Thoracic aorta (tissue), 2 donors: ENCODE measurements around the gene MGAT5B. TPM values are rescaled to one million over a fixed set of nuclear protein-coding genes. Genes with fewer than 3 reads are reported as not detected.

Experiments
- ATAC-seq: fragments of 150-250 bp; one replicate; pipeline ENCODE4 v1.8.0; 2017; ENCODE audit warnings: low read depth; ENCODE audit not compliant: insufficient number of reproducible peaks, low FRiP score
- DNase-seq: peaks from one replicate; pipeline ENCODE4 v3.0.0-alpha.2; 2020; ENCODE audit warnings: low spot score
- H3K27ac ChIP-seq, 2 donors: fragments of 200-600 bp; sonication (generic); 1 replicate in 1 of 2; 2 replicates in 1 of 2; pipeline ENCODE4 v1.5.1; 2016; ENCODE audit warnings: mild to moderate bottlenecking in 2 of 2, moderate library complexity in 2 of 2
- H3K27me3 ChIP-seq: fragments of 200-600 bp; sonication (generic); replicated peaks from 2 replicates; pipeline ENCODE4 v1.6.0; 2016; ENCODE audit warnings: mild to moderate bottlenecking; ENCODE audit not compliant: insufficient read depth
- H3K36me3 ChIP-seq: fragments of 200-600 bp; sonication (generic); one replicate; pipeline ENCODE4 v1.5.1; 2016
- H3K4me1 ChIP-seq, 2 donors: fragments of 200-600 bp; sonication (generic); 1 replicate in 1 of 2; 2 replicates in 1 of 2; pipeline versions ENCODE4 v1.5.1 to v1.6.0; 2016; ENCODE audit warnings: low read depth in 2 of 2, mild to moderate bottlenecking in 1 of 2; ENCODE audit not compliant: control insufficient read depth in 1 of 2
- H3K4me3 ChIP-seq: fragments of 200-600 bp; sonication (generic); 2 replicates; pipeline ENCODE4 v1.5.1; 2016; ENCODE audit warnings: mild to moderate bottlenecking
- H3K9me3 ChIP-seq: fragments of 200-600 bp; sonication (generic); 2 replicates; pipeline ENCODE4 v1.5.1; 2016
- total RNA-seq, 2 donors: library from RNA; depleted of rRNA; stranded (reverse); fragments of >200 nt; gene quantifications; one replicate each; pipeline versions ENCODE4 v1.1.0 to v1.2.3, GENCODE V29; 2016
- TF ChIP-seq, protein P1 (sequence below): fragments of 200-600 bp; sonication (generic); IDR thresholded peaks from one replicate; pipeline ENCODE4 v1.5.1; 2019; ENCODE audit warnings: antibody characterized with exemption

MGAT5B gene
- total RNA-seq, 2 donors from 2014 or later, result 0.14 TPM; not detected in 1

GRCh38 chr17:76879691-76880090, 11.5 kb downstream of the MGAT5B start:
- ATAC-seq, result no peak
- Histone ChIP-seq H3K36me3 (no peaks in the 10 kb centered on the region), H3K27ac (no peak overlapping the region), H3K27me3 (no peaks in the 10 kb centered on the region), H3K4me1 (no peaks in the 10 kb centered on the region), H3K4me3 (no peak overlapping the region), H3K9me3 (no peaks in the 10 kb centered on the region)
- TF ChIP-seq, protein P1, sequence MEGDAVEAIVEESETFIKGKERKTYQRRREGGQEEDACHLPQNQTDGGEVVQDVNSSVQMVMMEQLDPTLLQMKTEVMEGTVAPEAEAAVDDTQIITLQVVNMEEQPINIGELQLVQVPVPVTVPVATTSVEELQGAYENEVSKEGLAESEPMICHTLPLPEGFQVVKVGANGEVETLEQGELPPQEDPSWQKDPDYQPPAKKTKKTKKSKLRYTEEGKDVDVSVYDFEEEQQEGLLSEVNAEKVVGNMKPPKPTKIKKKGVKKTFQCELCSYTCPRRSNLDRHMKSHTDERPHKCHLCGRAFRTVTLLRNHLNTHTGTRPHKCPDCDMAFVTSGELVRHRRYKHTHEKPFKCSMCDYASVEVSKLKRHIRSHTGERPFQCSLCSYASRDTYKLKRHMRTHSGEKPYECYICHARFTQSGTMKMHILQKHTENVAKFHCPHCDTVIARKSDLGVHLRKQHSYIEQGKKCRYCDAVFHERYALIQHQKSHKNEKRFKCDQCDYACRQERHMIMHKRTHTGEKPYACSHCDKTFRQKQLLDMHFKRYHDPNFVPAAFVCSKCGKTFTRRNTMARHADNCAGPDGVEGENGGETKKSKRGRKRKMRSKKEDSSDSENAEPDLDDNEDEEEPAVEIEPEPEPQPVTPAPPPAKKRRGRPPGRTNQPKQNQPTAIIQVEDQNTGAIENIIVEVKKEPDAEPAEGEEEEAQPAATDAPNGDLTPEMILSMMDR, result no peak
- DNase-seq, result no peak

GRCh38 chr17:76880268-76880667, 12.1 kb downstream of the MGAT5B start:
- ATAC-seq, result no peak
- no peak for DNase-seq
- TF ChIP-seq, protein P1, result no peak
- no peaks in the 10 kb centered on the region for H3K4me1 ChIP-seq
- no peak overlapping the region for H3K4me3 ChIP-seq
- H3K36me3 ChIP-seq, result no peaks in the 10 kb centered on the region
- H3K27ac ChIP-seq, result no peak overlapping the region
- H3K9me3 ChIP-seq, result no peaks in the 10 kb centered on the region
- H3K27me3 ChIP-seq, result no peaks in the 10 kb centered on the region

- no peaks in the 10 kb centered on the region for H3K36me3 ChIP-seq
- no peaks in the 10 kb centered on the region for H3K9me3 ChIP-seq
- H3K4me1 ChIP-seq, result no peaks in the 10 kb centered on the region
- DNase-seq, result no peak
- no peak overlapping the region for H3K4me3 ChIP-seq
- TF ChIP-seq, protein P1, result no peak
- no peaks in the 10 kb centered on the region for H3K27me3 ChIP-seq
- no peak for ATAC-seq
- H3K27ac ChIP-seq, result no peak overlapping the region
Measured at GRCh38 chr17:76880971-76881370, 12.8 kb downstream of the MGAT5B start.

DNA sequence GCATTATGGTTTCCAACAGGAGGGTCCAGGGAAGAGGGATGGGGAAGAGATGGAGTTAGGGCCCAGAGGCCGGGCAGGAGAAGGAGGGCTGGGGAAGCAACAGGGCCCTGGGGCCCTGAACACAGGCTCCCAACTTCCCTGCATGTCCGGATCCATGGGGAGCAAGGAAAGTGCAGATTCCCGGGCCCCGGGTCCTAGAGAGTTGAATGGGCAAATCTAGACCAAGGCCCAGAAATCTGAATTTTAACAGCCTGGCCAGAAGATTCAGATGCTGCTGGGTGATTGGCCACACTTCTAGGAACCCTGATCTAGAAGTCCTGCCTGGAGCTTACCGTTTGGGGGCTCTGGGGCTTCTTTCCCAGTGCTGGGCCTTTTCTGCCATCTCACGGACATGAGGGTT, 13.2 kb downstream of the MGAT5B start:
- TF ChIP-seq, protein P1, result no peak
- no peak overlapping the region for H3K4me3 ChIP-seq
- H3K9me3 ChIP-seq, result no peaks in the 10 kb centered on the region
- ATAC-seq, result no peak
- no peak for DNase-seq
- H3K27me3 ChIP-seq, result no peaks in the 10 kb centered on the region
- no peak overlapping the region for H3K27ac ChIP-seq
- H3K4me1 ChIP-seq, result no peaks in the 10 kb centered on the region
- H3K36me3 ChIP-seq, result no peaks in the 10 kb centered on the region

GRCh38 chr17:76881966-76882365, 13.8 kb downstream of the MGAT5B start:
- Histone ChIP-seq H3K9me3 (no peaks in the 10 kb centered on the region), H3K27me3 (no peaks in the 10 kb centered on the region), H3K27ac (no peak overlapping the region), H3K36me3 (no peaks in the 10 kb centered on the region), H3K4me1 (no peaks in the 10 kb centered on the region), H3K4me3 (no peak overlapping the region)
- DNase-seq, result no peak
- ATAC-seq, result no peak
- TF ChIP-seq, protein P1, result no peak
